Measurements from ENCODE around the gene ITGB4. TPM values are rescaled to one million over a fixed set of nuclear protein-coding genes. Genes with fewer than 3 reads are reported as not detected.

The ITGB4 gene
- total and polyA plus RNA-seq, 9 of the 15 experiments (the other 6 are each of a cell fraction or from before 2014, with no cell fraction given): 0.05 to 2.8 (median 0.76) TPM; not detected in 3

- no peaks in the 10 kb centered on the region for H3K9me3 ChIP-seq (replicated peaks; ENCODE audit: control insufficient read depth, insufficient read depth, low read depth, low read length)
- H3K4me2 ChIP-seq (ENCODE audit: insufficient read depth, low read length): no peak overlapping the region
- H3K9ac ChIP-seq (ENCODE audit: insufficient read depth in 1 of 2, low read depth in 2 of 2, low read length in 2 of 2): no peak overlapping the region
- peaks cover 4% of the 10 kb centered on the region for H3K9me1 ChIP-seq (ENCODE audit: control insufficient read depth, insufficient read depth, low read length)
- H3K36me3 ChIP-seq (ENCODE audit: control insufficient read depth, insufficient read depth, low read length): no peaks in the 10 kb centered on the region
- FAIRE-seq: no peak
- intact Hi-C loops (cut with micrococcal nuclease): no loop called here
- peaks cover 3% of the 10 kb centered on the region; the same call in 1 of the 2 replicates for H4K20me1 ChIP-seq (replicated peaks; ENCODE audit: control insufficient read depth, insufficient read depth, low read length)
- H3K27ac ChIP-seq (ENCODE audit: extremely low read depth, low read depth, low read length): no peak overlapping the region
- peaks cover 0 to 8% of the 10 kb centered on the region in 2 experiments; a peak in 2 of 5 replicates for H3K27me3 ChIP-seq (ENCODE audit: control insufficient read depth in 2 of 2, insufficient read depth in 2 of 2, low read length in 2 of 2)
- DNase-seq (ENCODE audit: extremely low read depth in 1 of 4, low spot score in 3 of 4): no peak
- TF ChIP-seq POU5F1 (IDR thresholded peaks at IDR 0.05; ENCODE audit: borderline replicate concordance, low read depth, low read length, partially characterized antibody) (no peak), MAFG (tag; conservative IDR thresholded peaks at IDR 0.05) (no peak), ZNF785 (CRISPR knock-in tag; IDR thresholded peaks at IDR 0.05) (no peak), ZNF121 (CRISPR knock-in tag; conservative IDR thresholded peaks at IDR 0.05) (no peak), ETS1 (conservative IDR thresholded peaks at IDR 0.05; ENCODE audit: control insufficient read depth, low read depth, low read length) (no peak), SOX6 (IDR thresholded peaks at IDR 0.05) (no peak), ZNF76 (CRISPR knock-in tag; IDR thresholded peaks at IDR 0.05; ENCODE audit: borderline replicate concordance) (no peak), POLR2G (IDR thresholded peaks at IDR 0.05; ENCODE audit: low read depth, low read length) (no peak), MEIS2 (IDR thresholded peaks at IDR 0.05; ENCODE audit: partially characterized antibody) (no peak)
- WGBS (ENCODE audit: insufficient coverage, low coverage, missing lambda C conversion rate): 47% methylated on average over 17 of the region's 25 CpGs
- in situ Hi-C loops (cut with MboI): no loop called here
- CTCF ChIA-PET (ENCODE audit: low intra/inter-chr PET ratio): no interaction called here
- POLR2A ChIA-PET: no interaction called here
- BruUV-seq (replicated peaks): no TSS peak
- no peak overlapping the region for H3K4me3 ChIP-seq
- peaks cover 0 to 23% of the 10 kb centered on the region in 2 experiments; a peak in 2 of 5 replicates for H3K4me1 ChIP-seq (replicated peaks in 1 of 2; ENCODE audit: control insufficient read depth in 2 of 2, insufficient read depth in 2 of 2, low read length in 2 of 2)
- no peak overlapping the region for H2AFZ ChIP-seq (ENCODE audit: low read depth, low read length)
- no peaks in the 10 kb centered on the region for H3K79me2 ChIP-seq (ENCODE audit: control insufficient read depth, insufficient read depth, low read length)
- ATAC-seq: no peak
These were observed 22.5 kb downstream of the ITGB4 start for GRCh38 chr17:75743625-75744206.

Data from K562 (cell line).